GM12872 (cell line): ENCODE measurements around the gene EIPR1.

Experiments
- TF ChIP-seq, protein P1 (sequence below): IDR thresholded peaks from 3 replicates; pipeline ENCODE4 v1.5.1; 2011; ENCODE audit warnings: low read depth, mild to moderate bottlenecking, low read length, moderate library complexity; ENCODE audit not compliant: insufficient read depth

The EIPR1 gene

DNA sequence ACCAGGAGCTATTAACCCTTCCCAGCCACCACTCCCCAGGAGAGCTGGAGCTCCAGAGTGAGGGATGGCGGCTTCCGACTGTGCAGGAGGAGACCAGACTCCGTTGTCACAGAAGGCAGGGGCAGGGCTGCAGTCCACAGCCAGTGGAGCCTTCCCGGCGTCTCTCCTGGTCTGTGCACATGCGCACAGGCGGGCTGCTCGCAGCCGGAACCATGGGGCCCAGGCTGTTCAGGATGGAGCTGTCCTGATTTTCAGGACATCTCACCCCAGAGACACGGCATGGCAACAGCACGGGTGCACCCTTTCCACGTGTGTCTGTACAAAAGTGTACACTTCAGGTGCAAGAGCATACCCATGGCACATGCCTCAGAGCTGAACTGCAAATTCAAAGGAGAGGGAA is 28.9 kb downstream of the EIPR1 start:
- TF ChIP-seq, protein P1, sequence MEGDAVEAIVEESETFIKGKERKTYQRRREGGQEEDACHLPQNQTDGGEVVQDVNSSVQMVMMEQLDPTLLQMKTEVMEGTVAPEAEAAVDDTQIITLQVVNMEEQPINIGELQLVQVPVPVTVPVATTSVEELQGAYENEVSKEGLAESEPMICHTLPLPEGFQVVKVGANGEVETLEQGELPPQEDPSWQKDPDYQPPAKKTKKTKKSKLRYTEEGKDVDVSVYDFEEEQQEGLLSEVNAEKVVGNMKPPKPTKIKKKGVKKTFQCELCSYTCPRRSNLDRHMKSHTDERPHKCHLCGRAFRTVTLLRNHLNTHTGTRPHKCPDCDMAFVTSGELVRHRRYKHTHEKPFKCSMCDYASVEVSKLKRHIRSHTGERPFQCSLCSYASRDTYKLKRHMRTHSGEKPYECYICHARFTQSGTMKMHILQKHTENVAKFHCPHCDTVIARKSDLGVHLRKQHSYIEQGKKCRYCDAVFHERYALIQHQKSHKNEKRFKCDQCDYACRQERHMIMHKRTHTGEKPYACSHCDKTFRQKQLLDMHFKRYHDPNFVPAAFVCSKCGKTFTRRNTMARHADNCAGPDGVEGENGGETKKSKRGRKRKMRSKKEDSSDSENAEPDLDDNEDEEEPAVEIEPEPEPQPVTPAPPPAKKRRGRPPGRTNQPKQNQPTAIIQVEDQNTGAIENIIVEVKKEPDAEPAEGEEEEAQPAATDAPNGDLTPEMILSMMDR: no peak

DNA sequence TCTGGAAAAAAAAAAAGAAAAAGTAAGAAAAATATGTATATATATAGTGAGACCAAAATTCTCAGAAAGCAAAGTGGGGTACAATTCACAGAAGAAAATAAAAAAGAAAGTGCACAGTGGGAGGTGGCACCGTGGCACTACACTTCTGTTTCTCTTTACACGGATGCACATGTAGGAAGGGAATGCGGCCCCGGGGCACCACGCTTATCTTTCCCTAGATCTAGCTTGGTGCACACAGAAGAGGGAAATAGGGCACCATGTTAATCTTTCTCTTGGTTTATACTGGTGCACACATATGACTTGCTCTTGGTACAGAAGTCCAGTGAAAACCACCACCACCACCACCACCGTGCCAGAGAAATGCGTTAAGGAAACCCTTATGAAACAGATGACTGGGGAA is 32.0 kb downstream of the EIPR1 start:
- TF ChIP-seq, protein P1: no peak

DNA sequence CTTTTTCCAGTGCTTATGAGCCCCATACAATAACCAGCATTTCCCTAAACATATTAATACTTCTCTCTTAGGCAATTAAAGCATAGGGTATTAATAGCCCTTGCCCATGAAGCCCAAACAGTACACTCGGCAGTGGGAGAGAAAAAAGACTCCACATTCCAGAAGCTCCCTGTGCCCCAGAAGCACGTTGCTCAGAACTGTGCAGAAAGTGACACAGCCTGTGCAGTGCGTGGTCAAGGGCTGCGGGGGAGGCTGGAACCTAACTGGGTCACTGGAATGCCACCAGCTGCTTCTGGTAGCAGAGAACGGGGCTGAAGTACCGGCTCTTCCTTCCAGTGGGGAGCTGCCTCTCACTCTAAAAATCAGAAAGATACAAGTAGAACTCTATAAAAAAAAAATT is 32.7 kb downstream of the EIPR1 start:
- TF ChIP-seq, protein P1: no peak

DNA sequence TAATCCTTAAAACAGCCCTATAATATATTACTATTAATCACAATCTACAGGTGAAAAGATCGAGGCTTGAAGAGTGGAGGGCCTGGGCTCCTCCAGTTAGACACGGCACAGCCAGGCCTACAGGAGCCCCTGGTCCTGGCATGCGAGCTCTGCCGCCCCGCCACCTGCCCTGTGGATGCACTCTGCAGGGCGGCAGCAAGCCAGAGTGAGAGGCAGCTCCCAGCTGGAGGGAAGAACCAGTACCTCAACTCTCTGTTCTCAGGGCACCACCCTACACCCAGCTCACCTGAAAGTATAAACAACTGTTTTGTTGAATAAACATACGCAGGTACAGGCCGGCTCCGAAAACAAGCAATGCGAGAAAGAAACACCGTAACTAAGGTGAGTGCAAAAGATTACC is 34.6 kb downstream of the EIPR1 start:
- TF ChIP-seq, protein P1: no peak

DNA sequence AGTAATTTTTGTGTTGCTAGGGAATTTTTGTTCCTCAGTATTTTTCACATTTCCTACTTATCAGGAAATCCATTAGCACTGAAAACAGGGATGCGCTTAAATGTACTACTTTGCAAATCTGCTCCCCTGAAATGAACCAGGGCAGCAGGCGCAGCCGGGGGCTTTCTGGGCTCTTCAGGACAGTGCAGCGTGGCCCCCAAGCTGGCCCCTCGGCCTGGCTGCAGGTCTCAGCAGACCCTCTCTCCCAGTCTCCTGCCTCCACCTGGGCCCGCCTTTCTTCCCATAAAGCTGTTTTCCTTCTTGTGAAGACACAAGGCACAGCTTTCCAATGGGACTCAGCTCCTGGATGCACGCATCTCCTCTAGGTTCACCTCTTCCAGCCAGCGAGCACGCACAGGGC is 35.3 kb downstream of the EIPR1 start:
- TF ChIP-seq, protein P1: no peak

DNA sequence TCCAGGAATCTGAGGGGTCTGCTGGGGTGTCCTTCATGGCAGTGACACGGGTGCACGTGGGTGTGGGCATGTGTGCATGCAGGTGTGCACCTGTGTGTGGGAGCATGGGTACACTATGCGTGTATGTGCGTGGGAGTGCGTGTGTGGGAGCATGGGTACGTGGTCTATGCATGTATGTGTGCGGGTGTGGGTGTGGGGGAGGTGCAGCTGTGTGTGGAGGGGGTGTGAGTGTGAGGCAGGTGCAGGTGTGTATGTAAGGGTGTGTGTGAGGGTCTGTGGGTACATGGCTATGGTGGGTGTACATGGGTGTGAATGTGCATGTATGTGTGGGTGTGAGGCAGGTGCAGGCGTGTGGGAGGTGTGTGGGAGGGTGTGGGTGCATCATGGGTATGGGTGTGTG is 36.3 kb downstream of the EIPR1 start:
- TF ChIP-seq, protein P1: no peak

DNA sequence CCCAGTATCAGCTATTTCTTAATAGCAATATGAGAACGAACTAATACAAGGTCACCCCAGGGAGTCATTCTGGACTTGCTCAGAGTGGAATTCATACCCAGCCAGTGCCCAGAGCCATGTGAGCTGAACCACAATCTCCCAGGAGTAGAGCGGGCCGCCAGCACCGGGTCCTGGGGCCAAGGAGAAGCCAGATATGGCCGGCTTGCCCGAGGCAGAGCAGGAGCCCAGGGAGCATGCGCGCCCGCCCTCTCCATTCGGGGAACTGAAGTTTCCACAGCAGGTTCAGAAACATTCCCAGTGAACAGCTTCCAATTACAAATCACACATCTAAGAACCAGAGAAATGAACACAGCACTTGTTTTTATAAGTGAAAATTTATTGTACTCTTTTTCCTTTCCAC is 37.5 kb downstream of the EIPR1 start:
- TF ChIP-seq, protein P1: no peak

DNA sequence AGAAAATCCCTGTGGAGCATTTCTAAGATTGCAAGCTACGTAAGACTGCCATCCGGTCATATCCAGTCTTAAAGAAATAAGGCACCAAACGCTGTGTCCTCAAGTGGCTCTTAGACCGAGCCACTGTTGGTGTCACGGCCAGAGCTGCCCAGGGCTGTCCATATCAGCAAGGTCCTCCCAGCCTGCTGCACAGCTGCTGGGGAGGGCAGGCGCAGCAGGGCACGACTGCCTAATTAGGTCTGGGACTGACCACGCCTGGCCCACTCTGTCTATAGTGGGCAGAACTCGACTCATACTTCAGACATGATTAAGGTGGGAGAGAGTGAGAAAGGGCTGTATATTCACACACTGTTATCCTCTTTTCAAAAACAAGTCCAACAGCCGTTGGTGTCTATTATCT is 39.3 kb downstream of the EIPR1 start:
- TF ChIP-seq, protein P1: no peak
